Ovary (tissue), 3 donors: ENCODE measurements around the gene GABRQ.
"Not testable (repeated sequence)": the region's sequence is repeated elsewhere in the genome, so short reads cannot be mapped to it uniquely, and the experiment has no call there.

Experiments used
- CTCF ChIP-seq, 3 donors: fragments of 450-650 bp in 2 of 3; fragments of 200-600 bp in 1 of 3; IDR thresholded peaks; one replicate each; pipeline versions ENCODE4 v1.5.1 to v1.8.0; 2016 to 2022; ENCODE audit warnings: antibody characterized with exemption in 3 of 3, mild to moderate bottlenecking in 1 of 3
- EP300 ChIP-seq: sonication (generic); formaldehyde crosslinking; IDR thresholded peaks from one replicate; pipeline ENCODE4 v1.6.1; 2017; ENCODE audit warnings: antibody characterized with exemption
- donor health status: DM: no; HTN: no; CAD: no.

- TF ChIP-seq CTCF (IDR thresholded peaks at IDR 0.05); EP300: not testable (repeated sequence)
Observed at GRCh38 chrX:152700390-152700789, 62.7 kb downstream of the GABRQ start.
